WTC11 (cell line): ENCODE results near the gene NELL2. TPM values are rescaled to one million over a fixed set of nuclear protein-coding genes. Genes with fewer than 3 reads are reported as not detected.

Experiments
- ATAC-seq: fragments of 200-7000 bp; cut with Tn5 transposase; 2 replicates; pipeline ENCODE4 v1.10.0; 2021; ENCODE audit warnings: mild to moderate bottlenecking, moderate library complexity
- CTCF ChIA-PET: fragments of 300-600 bp; sonication (Branson Sonifier 250); formaldehyde crosslinking; loops from one replicate; lab custom pipeline; 2021; ENCODE audit warnings: antibody characterized with exemption; lab: Charles Lee
- POLR2A ChIA-PET: fragments of 350-600 bp; sonication (Branson Sonifier 250); formaldehyde crosslinking; loops from one replicate; lab custom pipeline; 2021; ENCODE audit warnings: antibody characterized with exemption; lab: Charles Lee
- DNase-seq: peaks from one replicate; pipeline ENCODE4 v3.0.0; 2021; ENCODE audit warnings: low spot score
- H3K27ac Mint-ChIP-seq: 2 replicates; pipeline ENCODE4 v1.8.0; 2021; ENCODE audit warnings: mixed read lengths
- H3K27me3 Mint-ChIP-seq: 2 replicates; pipeline ENCODE4 v1.8.0; 2021; ENCODE audit warnings: low read depth, mild to moderate bottlenecking, moderate library complexity, mixed read lengths
- H3K36me3 Mint-ChIP-seq: 2 replicates; pipeline ENCODE4 v1.8.0; 2021; ENCODE audit warnings: mixed read lengths
- H3K4me1 Mint-ChIP-seq: 2 replicates; pipeline ENCODE4 v1.8.0; 2022; ENCODE audit warnings: mixed read lengths
- H3K4me3 Mint-ChIP-seq: 2 replicates; pipeline ENCODE4 v1.8.0; 2021; ENCODE audit warnings: mild to moderate bottlenecking, moderate library complexity, mixed read lengths
- H3K9me3 Mint-ChIP-seq: 2 replicates; pipeline ENCODE4 v1.8.0; 2021; ENCODE audit warnings: mixed read lengths
- AR ChIP-seq: fragments of 250-450 bp; sonication (Bioruptor Pico); IDR thresholded peaks from 2 replicates; pipeline ENCODE4 v1.9.0; 2021; ENCODE audit warnings: mild to moderate bottlenecking
- ARID4B ChIP-seq: sonication (generic); formaldehyde crosslinking; IDR thresholded peaks from 2 replicates; pipeline ENCODE4 v1.8.0; 2023; ENCODE audit warnings: missing genetic modification reagents, mild to moderate bottlenecking, borderline replicate concordance
- ESRRA ChIP-seq: sonication (generic); formaldehyde crosslinking; IDR thresholded peaks from 2 replicates; pipeline ENCODE4 v1.8.1; 2022; ENCODE audit warnings: mild to moderate bottlenecking, missing genetic modification reagents, borderline replicate concordance
- ETV6 ChIP-seq: sonication (generic); formaldehyde crosslinking; IDR thresholded peaks from 2 replicates; pipeline ENCODE4 v1.8.1; 2022; ENCODE audit warnings: mild to moderate bottlenecking, missing genetic modification reagents
- FOXJ3 ChIP-seq: sonication (generic); formaldehyde crosslinking; IDR thresholded peaks from 2 replicates; pipeline ENCODE4 v1.9.0; 2021; ENCODE audit warnings: missing genetic modification reagents, mild to moderate bottlenecking, borderline replicate concordance
- HMGA2 ChIP-seq: fragments of 250-450 bp; sonication (Bioruptor Pico); IDR thresholded peaks from 2 replicates; pipeline ENCODE4 v1.4.0; 2021; ENCODE audit warnings: mild to moderate bottlenecking, moderate library complexity
- IRF1 ChIP-seq: sonication (generic); formaldehyde crosslinking; IDR thresholded peaks from 2 replicates; pipeline ENCODE4 v1.8.0; 2023; ENCODE audit warnings: missing genetic modification reagents
- MYBL2 ChIP-seq: sonication (generic); formaldehyde crosslinking; IDR thresholded peaks from 2 replicates; pipeline ENCODE4 v1.8.1; 2023; ENCODE audit warnings: mild to moderate bottlenecking, moderate library complexity, missing genetic modification reagents
- NFATC4 ChIP-seq: fragments of 250-450 bp; sonication (Bioruptor Pico); IDR thresholded peaks from 2 replicates; pipeline ENCODE4 v1.9.0; 2021; ENCODE audit warnings: mild to moderate bottlenecking
- NR1H2 ChIP-seq: sonication (generic); formaldehyde crosslinking; IDR thresholded peaks from 2 replicates; pipeline ENCODE4 v1.9.0; 2021; ENCODE audit warnings: mild to moderate bottlenecking, moderate library complexity, missing genetic modification reagents
- NR3C1 ChIP-seq: sonication (generic); formaldehyde crosslinking; conservative IDR thresholded peaks from 2 replicates; pipeline ENCODE4 v1.8.1; 2023; ENCODE audit warnings: low read depth, mild to moderate bottlenecking, missing genetic modification reagents
- OVOL2 ChIP-seq: fragments of 250-450 bp; sonication (Bioruptor Pico); IDR thresholded peaks from 2 replicates; pipeline ENCODE4 v1.9.0; 2021; ENCODE audit warnings: mild to moderate bottlenecking, borderline replicate concordance
- PRRX2 ChIP-seq: fragments of 250-450 bp; sonication (Bioruptor Pico); IDR thresholded peaks from 2 replicates; pipeline ENCODE4 v1.8.0; 2021; ENCODE audit warnings: mild to moderate bottlenecking
- RELA ChIP-seq: sonication (generic); formaldehyde crosslinking; IDR thresholded peaks from 2 replicates; pipeline ENCODE4 v1.8.1; 2022; ENCODE audit warnings: missing genetic modification reagents, mild to moderate bottlenecking, borderline replicate concordance
- TP53 ChIP-seq: sonication (generic); formaldehyde crosslinking; IDR thresholded peaks from 2 replicates; pipeline ENCODE4 v1.8.1; 2023; ENCODE audit warnings: mild to moderate bottlenecking, missing genetic modification reagents
- ZBTB21 ChIP-seq: sonication (generic); formaldehyde crosslinking; IDR thresholded peaks from 2 replicates; pipeline ENCODE4 v1.8.1; 2023; ENCODE audit warnings: mild to moderate bottlenecking, missing genetic modification reagents, borderline replicate concordance
- ZNF138 ChIP-seq: sonication (generic); formaldehyde crosslinking; conservative IDR thresholded peaks from 2 replicates; pipeline ENCODE4 v1.8.1; 2022; ENCODE audit warnings: mild to moderate bottlenecking, moderate library complexity, missing genetic modification reagents
- ZNF219 ChIP-seq: sonication (generic); formaldehyde crosslinking; IDR thresholded peaks from 2 replicates; pipeline ENCODE4 v1.8.0; 2023; ENCODE audit warnings: missing genetic modification reagents, mild to moderate bottlenecking, borderline replicate concordance
- ZNF423 ChIP-seq: fragments of 250-450 bp; sonication (Bioruptor Pico); IDR thresholded peaks from 2 replicates; pipeline ENCODE4 v2.1.2; 2022; ENCODE audit warnings: mild to moderate bottlenecking, moderate library complexity
- ZNF532 ChIP-seq: fragments of 250-450 bp; sonication (Bioruptor Pico); IDR thresholded peaks from 2 replicates; pipeline ENCODE4 v1.9.0; 2021; ENCODE audit warnings: mild to moderate bottlenecking, borderline replicate concordance
- total RNA-seq: library from RNA; stranded (reverse); gene quantifications from 3 replicates; pipeline ENCODE4 v1.2.3, GENCODE V29; 2021

The NELL2 gene
- total RNA-seq, 1 experiment from 2014 or later: 37.4 TPM

- TF ChIP-seq TP53 (CRISPR knock-in tag) (no peak), FOXJ3 (CRISPR knock-in tag) (no peak), PRRX2 (no peak), ZNF532 (no peak), NR1H2 (CRISPR knock-in tag) (no peak), ZNF219 (no peak), NR3C1 (CRISPR knock-in tag) (no peak), IRF1 (no peak), NFATC4 (no peak), ETV6 (no peak), ZNF423 (CRISPR knock-in tag) (no peak), RELA (CRISPR knock-in tag) (no peak), HMGA2 (CRISPR knock-in tag) (no peak), MYBL2 (no peak), ZBTB21 (CRISPR knock-in tag) (no peak), OVOL2 (CRISPR knock-in tag) (no peak), ESRRA (CRISPR knock-in tag) (no peak), ZNF138 (no peak), ARID4B (no peak), AR (CRISPR knock-in tag) (no peak)
- TF ChIP-seq, all 79 proteins: peak for 0
- H3K27me3 Mint-ChIP-seq: no peaks in the 10 kb centered on the region
- H3K27ac Mint-ChIP-seq: no peak overlapping the region
- CTCF ChIA-PET: interaction anchor here (1.6 kb wide), 1 partner anchor 13 kb away, joined by 6 read pairs; no protein-coding TSS in a partner anchor
- peaks cover 4% of the 10 kb centered on the region; the same call in 1 of the 2 replicates for H3K4me1 Mint-ChIP-seq
- no peak overlapping the region for H3K4me3 Mint-ChIP-seq
- DNase-seq (no peak), ATAC-seq (no peak)
- H3K36me3 Mint-ChIP-seq: no peaks in the 10 kb centered on the region
- POLR2A ChIA-PET: no interaction called here
- no peaks in the 10 kb centered on the region for H3K9me3 Mint-ChIP-seq
Observed at GRCh38 chr12:44509471-44509870, 366.6 kb downstream of the NELL2 start.
